Measurements from ENCODE around the gene WFDC1. TPM values are rescaled to one million over a fixed set of nuclear protein-coding genes. Genes with fewer than 3 reads are reported as not detected.
"Not testable (repeated sequence)": the region's sequence is repeated elsewhere in the genome, so short reads cannot be mapped to it uniquely, and the experiment has no call there.

Gene WFDC1
- total RNA-seq, 1 donor from 2014 or later: 0.24 TPM

DNA sequence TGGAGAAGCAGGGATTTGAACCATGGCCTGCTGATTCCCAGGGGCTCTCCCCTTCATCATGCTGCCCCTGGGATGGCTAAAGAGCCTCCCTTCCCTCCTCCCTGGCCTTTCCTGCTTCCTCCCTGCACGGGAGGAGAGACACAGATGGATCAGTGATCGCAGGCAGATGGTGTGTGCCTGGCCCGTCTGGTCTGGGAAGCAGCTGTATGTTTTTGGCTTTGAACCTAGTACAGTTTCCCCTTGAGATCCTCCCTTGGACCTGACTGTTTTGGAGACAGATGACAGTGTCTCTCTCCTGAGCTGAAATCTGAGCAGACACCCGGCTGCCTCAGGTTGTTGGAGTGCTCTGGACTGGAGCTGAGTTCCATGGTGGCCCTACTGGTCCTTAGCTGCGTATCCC lies 44.6 kb downstream of the WFDC1 start:
- no peak for DNase-seq (ENCODE audit: extremely low spot score, unreplicated experiment)
- H3K9me3 Mint-ChIP-seq (ENCODE audit: unreplicated experiment): peaks cover 20% of the 10 kb centered on the region
- peaks cover 2% of the 10 kb centered on the region for H3K36me3 Mint-ChIP-seq (ENCODE audit: unreplicated experiment)
- no peak overlapping the region for H3K4me3 Mint-ChIP-seq (ENCODE audit: unreplicated experiment)
- TF ChIP-seq, protein P1, sequence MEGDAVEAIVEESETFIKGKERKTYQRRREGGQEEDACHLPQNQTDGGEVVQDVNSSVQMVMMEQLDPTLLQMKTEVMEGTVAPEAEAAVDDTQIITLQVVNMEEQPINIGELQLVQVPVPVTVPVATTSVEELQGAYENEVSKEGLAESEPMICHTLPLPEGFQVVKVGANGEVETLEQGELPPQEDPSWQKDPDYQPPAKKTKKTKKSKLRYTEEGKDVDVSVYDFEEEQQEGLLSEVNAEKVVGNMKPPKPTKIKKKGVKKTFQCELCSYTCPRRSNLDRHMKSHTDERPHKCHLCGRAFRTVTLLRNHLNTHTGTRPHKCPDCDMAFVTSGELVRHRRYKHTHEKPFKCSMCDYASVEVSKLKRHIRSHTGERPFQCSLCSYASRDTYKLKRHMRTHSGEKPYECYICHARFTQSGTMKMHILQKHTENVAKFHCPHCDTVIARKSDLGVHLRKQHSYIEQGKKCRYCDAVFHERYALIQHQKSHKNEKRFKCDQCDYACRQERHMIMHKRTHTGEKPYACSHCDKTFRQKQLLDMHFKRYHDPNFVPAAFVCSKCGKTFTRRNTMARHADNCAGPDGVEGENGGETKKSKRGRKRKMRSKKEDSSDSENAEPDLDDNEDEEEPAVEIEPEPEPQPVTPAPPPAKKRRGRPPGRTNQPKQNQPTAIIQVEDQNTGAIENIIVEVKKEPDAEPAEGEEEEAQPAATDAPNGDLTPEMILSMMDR (IDR thresholded peaks at IDR 0.05): no peak
- H3K27me3 Mint-ChIP-seq (ENCODE audit: unreplicated experiment): peaks cover 35% of the 10 kb centered on the region
- H3K27ac Mint-ChIP-seq (ENCODE audit: unreplicated experiment): no peak overlapping the region
- no peaks in the 10 kb centered on the region for H3K4me1 Mint-ChIP-seq (ENCODE audit: unreplicated experiment)

DNA sequence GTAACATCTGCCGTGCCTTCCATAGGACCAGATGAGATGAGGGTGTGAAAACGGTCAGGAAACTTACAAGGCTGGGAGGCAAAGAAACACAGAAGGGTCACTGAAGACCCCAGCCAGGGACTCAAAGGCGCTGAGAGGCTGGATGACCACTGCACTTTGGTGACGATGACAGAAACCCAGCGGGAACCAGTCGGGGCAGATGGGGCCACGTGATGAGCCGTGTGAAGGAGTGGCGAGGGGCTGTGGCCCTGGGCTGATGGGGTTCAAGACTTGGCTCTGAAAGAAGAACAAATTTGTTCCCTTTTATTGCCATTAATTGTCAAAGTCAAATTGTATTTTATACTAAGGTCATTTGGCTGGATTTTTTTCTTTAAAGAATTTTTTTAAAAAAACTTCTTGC lies 45.1 kb downstream of the WFDC1 start:
- Mint-ChIP-seq H3K27me3 (ENCODE audit: unreplicated experiment) (peaks cover 35% of the 10 kb centered on the region), H3K27ac (ENCODE audit: unreplicated experiment) (no peak overlapping the region), H3K9me3 (ENCODE audit: unreplicated experiment) (peaks cover 20% of the 10 kb centered on the region), H3K4me3 (ENCODE audit: unreplicated experiment) (no peak overlapping the region), H3K4me1 (ENCODE audit: unreplicated experiment) (no peaks in the 10 kb centered on the region), H3K36me3 (ENCODE audit: unreplicated experiment) (peaks cover 2% of the 10 kb centered on the region)
- no peak for DNase-seq (ENCODE audit: extremely low spot score, unreplicated experiment)
- TF ChIP-seq, protein P1 (IDR thresholded peaks at IDR 0.05): no peak

DNA sequence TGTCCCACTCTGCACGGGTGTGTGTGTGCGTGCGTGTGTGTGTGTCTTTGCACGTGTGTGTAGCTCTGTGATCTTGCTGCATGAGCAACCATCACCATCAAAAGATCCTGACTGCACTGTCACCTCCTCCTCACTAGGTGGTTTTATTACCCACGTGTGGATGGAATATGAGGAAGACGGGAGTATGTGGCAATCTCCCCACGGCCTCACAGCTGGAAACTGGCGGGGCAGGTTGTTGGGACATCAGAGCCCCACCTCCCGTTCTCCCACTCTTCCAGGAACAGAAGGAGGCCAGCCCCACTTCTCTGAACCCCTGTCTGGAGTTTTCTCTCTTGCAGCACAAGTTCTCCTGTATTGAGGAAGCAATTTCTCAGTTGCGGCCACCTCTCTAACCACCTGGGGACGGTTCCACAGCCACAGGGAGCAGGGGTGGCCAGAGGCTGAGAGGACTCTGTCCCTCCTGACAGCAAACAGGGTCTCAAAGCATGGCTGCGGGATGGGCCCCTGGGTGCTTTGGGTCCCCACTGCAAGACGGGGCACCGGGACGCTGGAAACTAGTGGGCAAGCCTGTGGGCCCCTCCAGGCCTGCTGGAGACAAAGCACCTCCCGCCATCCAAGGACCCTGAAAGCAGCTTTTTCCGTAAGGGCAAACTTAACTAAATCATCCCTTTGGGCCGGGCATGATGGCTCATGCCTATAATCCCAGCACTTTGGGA lies 45.8 kb downstream of the WFDC1 start:
- DNase-seq (ENCODE audit: extremely low spot score, unreplicated experiment): no peak
- H3K36me3 Mint-ChIP-seq (ENCODE audit: unreplicated experiment): peaks cover 2% of the 10 kb centered on the region
- H3K27ac Mint-ChIP-seq (ENCODE audit: unreplicated experiment): no peak overlapping the region
- peaks cover 13% of the 10 kb centered on the region for H3K9me3 Mint-ChIP-seq (ENCODE audit: unreplicated experiment)
- peaks cover 32% of the 10 kb centered on the region for H3K27me3 Mint-ChIP-seq (ENCODE audit: unreplicated experiment)
- no peak overlapping the region for H3K4me3 Mint-ChIP-seq (ENCODE audit: unreplicated experiment)
- no peaks in the 10 kb centered on the region for H3K4me1 Mint-ChIP-seq (ENCODE audit: unreplicated experiment)
- TF ChIP-seq, protein P1 (IDR thresholded peaks at IDR 0.05): no peak

DNA sequence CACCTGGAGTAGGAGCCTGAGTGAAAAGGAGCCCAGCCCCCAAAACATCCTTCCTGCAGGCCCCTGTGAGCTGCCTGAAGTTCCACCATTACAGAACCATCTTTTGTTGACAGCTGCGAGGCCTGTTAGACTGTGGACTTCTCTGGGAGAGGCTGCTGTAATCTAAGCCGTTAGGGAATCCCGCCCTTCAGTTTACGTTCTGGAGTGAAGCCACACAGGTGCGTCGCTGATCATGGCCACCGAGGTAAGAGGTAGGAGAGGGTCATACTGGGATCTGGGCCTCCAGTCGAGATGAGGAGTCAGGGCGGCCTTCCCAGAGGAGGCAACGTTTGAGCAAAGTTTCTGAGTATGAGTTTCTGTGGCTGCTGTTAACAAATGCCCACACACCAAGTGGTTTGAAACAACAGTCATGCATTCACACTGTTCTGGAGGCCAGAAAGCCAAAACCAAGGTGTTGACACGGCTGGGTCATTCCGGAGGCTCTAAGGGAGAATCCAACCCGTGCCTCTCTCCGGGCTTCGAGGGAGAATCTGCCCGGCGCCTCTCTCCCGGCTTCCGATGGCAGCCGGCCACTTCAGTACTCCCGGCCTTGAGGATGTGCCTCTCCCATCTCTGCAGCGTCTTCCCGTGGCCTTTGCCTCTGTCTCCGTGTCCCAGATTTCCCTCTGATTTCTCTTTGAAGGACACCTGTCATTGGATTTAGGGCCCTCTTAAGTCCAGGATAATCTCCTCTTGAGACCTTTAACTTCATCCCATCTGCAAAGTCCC lies 47.0 kb downstream of the WFDC1 start:
- H3K9me3 Mint-ChIP-seq (ENCODE audit: unreplicated experiment): peaks cover 8% of the 10 kb centered on the region
- H3K4me3 Mint-ChIP-seq (ENCODE audit: unreplicated experiment): no peak overlapping the region
- no peak for DNase-seq (ENCODE audit: extremely low spot score, unreplicated experiment)
- no peaks in the 10 kb centered on the region for H3K36me3 Mint-ChIP-seq (ENCODE audit: unreplicated experiment)
- TF ChIP-seq, protein P1 (IDR thresholded peaks at IDR 0.05): no peak
- no peaks in the 10 kb centered on the region for H3K4me1 Mint-ChIP-seq (ENCODE audit: unreplicated experiment)
- H3K27me3 Mint-ChIP-seq (ENCODE audit: unreplicated experiment): peaks cover 31% of the 10 kb centered on the region
- H3K27ac Mint-ChIP-seq (ENCODE audit: unreplicated experiment): no peak overlapping the region

DNA sequence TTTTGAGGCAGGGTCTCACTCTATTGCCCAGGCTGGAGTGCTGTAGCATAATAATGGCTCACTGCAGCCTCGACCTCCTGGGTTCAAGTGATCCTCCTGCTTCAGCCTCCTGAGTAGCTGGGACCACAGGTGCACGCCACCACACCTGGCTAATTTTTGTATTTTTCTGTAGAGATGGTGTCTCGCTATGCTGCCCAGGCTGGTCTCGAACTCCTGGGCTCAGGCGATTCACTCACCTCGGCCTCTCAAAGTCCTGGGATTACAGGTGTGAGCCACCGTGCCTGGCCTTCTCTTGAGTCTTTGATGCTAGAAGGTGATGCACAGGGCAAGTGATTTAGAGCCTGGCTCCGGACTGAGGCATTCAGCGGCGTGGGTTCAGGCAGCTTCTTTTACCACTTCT lies 49.1 kb downstream of the WFDC1 start:
- H3K4me3 Mint-ChIP-seq (ENCODE audit: unreplicated experiment); H3K9me3 Mint-ChIP-seq (ENCODE audit: unreplicated experiment); DNase-seq (ENCODE audit: extremely low spot score, unreplicated experiment); H3K36me3 Mint-ChIP-seq (ENCODE audit: unreplicated experiment); H3K4me1 Mint-ChIP-seq (ENCODE audit: unreplicated experiment); H3K27ac Mint-ChIP-seq (ENCODE audit: unreplicated experiment): not testable (repeated sequence)
- peaks cover 27% of the 10 kb centered on the region for H3K27me3 Mint-ChIP-seq (ENCODE audit: unreplicated experiment)
